HG03064 (cell line): Measurements from ENCODE around the gene TNS3.
"Not testable (repeated sequence)": the region's sequence is repeated elsewhere in the genome, so short reads cannot be mapped to it uniquely, and the experiment has no call there.

Experiments
- ATAC-seq: cut with Tn5 transposase; IDR thresholded peaks from one replicate; pipeline ENCODE4 v1.9.1; 2021; ENCODE audit warnings: low read depth; ENCODE audit not compliant: unreplicated experiment

TNS3 gene

GRCh38 chr7:47603514-47604255 is 21.8 kb upstream of the TNS3 start:
- not testable (repeated sequence) for ATAC-seq

- no peak for ATAC-seq
Measured at GRCh38 chr7:47602272-47603004, 20.5 kb upstream of the TNS3 start.

GRCh38 chr7:47601881-47602249 is 20.0 kb upstream of the TNS3 start:
- no peak for ATAC-seq

- ATAC-seq, result peak; percentile 44
Measured at GRCh38 chr7:47601119-47601880, 19.4 kb upstream of the TNS3 start.

GRCh38 chr7:47600199-47601118 is 18.5 kb upstream of the TNS3 start:
- peak; percentile 53 for ATAC-seq

GRCh38 chr7:47597379-47597778 is 15.5 kb upstream of the TNS3 start:
- ATAC-seq, result no peak

GRCh38 chr7:47596502-47597202 is 14.7 kb upstream of the TNS3 start:
- no peak for ATAC-seq

GRCh38 chr7:47594406-47594805 is 12.5 kb upstream of the TNS3 start:
- no peak for ATAC-seq

GRCh38 chr7:47591655-47592572 is 10.0 kb upstream of the TNS3 start:
- ATAC-seq, result no peak

- ATAC-seq, result no peak
Measured at GRCh38 chr7:47591089-47591654, 9.3 kb upstream of the TNS3 start.

- not testable (repeated sequence) for ATAC-seq
Measured at GRCh38 chr7:47590215-47590614, 8.3 kb upstream of the TNS3 start.

- no peak for ATAC-seq
Measured at GRCh38 chr7:47588704-47589225, 6.9 kb upstream of the TNS3 start.

- ATAC-seq, result no peak
Measured at GRCh38 chr7:47587976-47588375, 6.1 kb upstream of the TNS3 start.

GRCh38 chr7:47587351-47587750 is 5.4 kb upstream of the TNS3 start:
- ATAC-seq, result no peak

- ATAC-seq, result no peak
Measured at GRCh38 chr7:47586925-47587324, 5.0 kb upstream of the TNS3 start.

- not testable (repeated sequence) for ATAC-seq
Measured at GRCh38 chr7:47586161-47586670, 4.3 kb upstream of the TNS3 start.

- ATAC-seq, result no peak
Measured at GRCh38 chr7:47584536-47584895, 2.6 kb upstream of the TNS3 start.
